Measurements from ENCODE around the gene NUDT2.
"Not testable (repeated sequence)": the region's sequence is repeated elsewhere in the genome, so short reads cannot be mapped to it uniquely, and the experiment has no call there.

GRCh38 chr9:34368796-34369195 is 39.4 kb downstream of the NUDT2 start:
- TF ChIP-seq CTCF, POLR2A (IDR thresholded peaks at IDR 0.05): not testable (repeated sequence)

Data from thyroid gland (tissue), 4 donors.